K562 (cell line): Measurements from ENCODE around the gene IMPG2. TPM values are rescaled to one million over a fixed set of nuclear protein-coding genes. Genes with fewer than 3 reads are reported as not detected.

Source experiments
- ATAC-seq: fragments of 200-7000 bp; cut with Tn5 transposase; 3 replicates; pipeline ENCODE4 v1.9.1; 2020; ENCODE audit warnings: moderate library complexity
- BruUV-seq: library from RNA; stranded (reverse); fragments of 400-500 nt; replicated peaks from 2 replicates; lab custom pipeline; 2021; lab: Mats Ljungman, UMichigan
- CTCF ChIA-PET: fragments of 300-600 bp; formaldehyde crosslinking; extraction: SDS; loops from one replicate; lab custom pipeline; 2021; ENCODE audit warnings: low intra/inter-chr PET ratio; lab: Yijun Ruan, JAX
- POLR2A ChIA-PET: fragments of 300-600, 350-650 bp; sonication (Branson Sonifier 250); formaldehyde crosslinking; extraction: SDS; loops from one replicate; lab custom pipeline; 2021; ENCODE audit warnings: antibody characterized with exemption, inconsistent platforms; lab: Yijun Ruan, JAX
- DNase-seq, 4 experiments: peaks; one replicate each; pipeline versions ENCODE4 v3.0.0 to v3.0.0-alpha.2; 2011 to 2018; ENCODE audit warnings: low spot score in 3 of 4, mixed read lengths in 3 of 4; ENCODE audit errors: extremely low read depth in 1 of 4
- FAIRE-seq: peaks from 2 replicates; lab custom pipeline; 2011; peaks lifted over from hg19 to GRCh38; lab: Jason Lieb, UNC
- H2AFZ ChIP-seq: 2 replicates; pipeline ENCODE4 v1.6.0; 2011; ENCODE audit warnings: low read depth, low read length, control low read depth, inconsistent platforms
- H3K27ac ChIP-seq: fragments of 200-600 bp; 3 replicates; pipeline ENCODE4 v1.8.0; 2011; ENCODE audit warnings: low read depth, mild to moderate bottlenecking, control low read depth, inconsistent platforms, low read length, moderate library complexity, mixed read lengths; ENCODE audit errors: extremely low read depth
- H3K27me3 ChIP-seq, 2 experiments: fragments of 300-600 bp in 1 of 2; 2 replicates in 1 of 2; 3 replicates in 1 of 2; pipeline versions ENCODE4 v1.6.0 to v1.8.0; 2011; ENCODE audit warnings: inconsistent platforms in 2 of 2, low read length in 2 of 2, mild to moderate bottlenecking in 1 of 2, mixed read lengths in 1 of 2, moderate library complexity in 1 of 2; ENCODE audit not compliant: control insufficient read depth in 2 of 2, insufficient read depth in 2 of 2
- H3K36me3 ChIP-seq: fragments of 300-600 bp; 3 replicates; pipeline ENCODE4 v1.8.0; 2011; ENCODE audit warnings: mild to moderate bottlenecking, low read length, inconsistent platforms; ENCODE audit not compliant: control insufficient read depth, insufficient read depth
- H3K4me1 ChIP-seq, 2 experiments: fragments of 200-600 bp in 1 of 2; replicated peaks in 1 of 2; 2 replicates in 1 of 2; 3 replicates in 1 of 2; pipeline versions ENCODE4 v1.5.1 to v1.8.0; 2011; ENCODE audit warnings: inconsistent platforms in 2 of 2, low read length in 2 of 2, mild to moderate bottlenecking in 1 of 2, mixed read lengths in 1 of 2, moderate library complexity in 1 of 2; ENCODE audit not compliant: control insufficient read depth in 2 of 2, insufficient read depth in 2 of 2
- H3K4me2 ChIP-seq: 2 replicates; pipeline ENCODE4 v1.6.1; 2011; ENCODE audit warnings: low read length, control low read depth, inconsistent platforms, mixed read lengths; ENCODE audit not compliant: insufficient read depth
- H3K4me3 ChIP-seq: fragments of 200-600 bp; sonication (generic), shearing (Covaris generic); 2 replicates; pipeline ENCODE4 v1.5.1; 2016; ENCODE audit warnings: control low read depth, inconsistent platforms
- H3K79me2 ChIP-seq: fragments of 200-600 bp; 3 replicates; pipeline ENCODE4 v1.8.0; 2011; ENCODE audit warnings: low read length, inconsistent platforms; ENCODE audit not compliant: control insufficient read depth, insufficient read depth
- H3K9ac ChIP-seq, 2 experiments: 2 replicates each; pipeline versions ENCODE4 v1.6.0 to v1.6.1; 2011; ENCODE audit warnings: low read depth in 2 of 2, low read length in 2 of 2, control low read depth in 1 of 2, inconsistent platforms in 1 of 2, mild to moderate bottlenecking in 1 of 2, mixed read lengths in 1 of 2; ENCODE audit not compliant: insufficient read depth in 1 of 2
- H3K9me1 ChIP-seq: one replicate; pipeline ENCODE4 v1.6.0; 2011; ENCODE audit warnings: inconsistent platforms, mild to moderate bottlenecking, low read length, moderate library complexity; ENCODE audit not compliant: control insufficient read depth, insufficient read depth
- H3K9me3 ChIP-seq: replicated peaks from 2 replicates; pipeline ENCODE4 v1.5.1; 2011; ENCODE audit warnings: low read depth, low read length, inconsistent platforms; ENCODE audit not compliant: control insufficient read depth, insufficient read depth
- H4K20me1 ChIP-seq: replicated peaks from 2 replicates; pipeline ENCODE4 v1.6.1; 2011; ENCODE audit warnings: low read length, inconsistent platforms, mixed read lengths; ENCODE audit not compliant: control insufficient read depth, insufficient read depth
- ARID3B ChIP-seq: fragments of 250-450 bp; sonication (Bioruptor Pico); IDR thresholded peaks from 2 replicates; pipeline ENCODE4 v1.4.0; 2020; ENCODE audit warnings: borderline replicate concordance
- HCFC1 ChIP-seq: IDR thresholded peaks from 2 replicates; pipeline ENCODE4 v1.6.1; 2012; ENCODE audit warnings: low read depth, low read length, improper control_type of control experiment
- HES1 ChIP-seq: fragments of 450-650 bp; IDR thresholded peaks from 2 replicates; pipeline ENCODE4 v1.6.1; 2016; ENCODE audit warnings: low read depth, mild to moderate bottlenecking, moderate library complexity
- HIVEP1 ChIP-seq: fragments of 250-450 bp; sonication (Bioruptor Pico); IDR thresholded peaks from 2 replicates; pipeline ENCODE4 v1.4.0; 2020; ENCODE audit warnings: mild to moderate bottlenecking
- NEUROD1 ChIP-seq: fragments of 150-350 bp; IDR thresholded peaks from 2 replicates; pipeline ENCODE4 v1.6.1; 2014; ENCODE audit warnings: borderline replicate concordance, low read length, low read depth; ENCODE audit not compliant: partially characterized antibody
- POLR2AphosphoS2 ChIP-seq: IDR thresholded peaks from 2 replicates; pipeline ENCODE4 v1.6.1; 2012; ENCODE audit warnings: low read length, improper control_type of control experiment
- SMAD2 ChIP-seq: fragments of 150-350 bp; IDR thresholded peaks from 2 replicates; pipeline ENCODE4 v1.6.1; 2014; ENCODE audit warnings: low read depth, mild to moderate bottlenecking, low read length
- TCF7 ChIP-seq: sonication (generic); IDR thresholded peaks from 2 replicates; pipeline ENCODE4 v1.6.1; 2016; ENCODE audit warnings: antibody characterized with exemption, borderline replicate concordance
- ZBTB11 ChIP-seq, 3 experiments: fragments of 200-800 bp in 1 of 3; fragments of 250-450 bp in 1 of 3; fragments of 450-650 bp in 1 of 3; sonication (Bioruptor Pico) in 1 of 3; sonication (Bioruptor generic) in 1 of 3; formaldehyde crosslinking in 1 of 3; IDR thresholded peaks; 2 replicates each; pipeline versions ENCODE4 v1.6.1 to v1.8.0; 2016 to 2022; ENCODE audit warnings: mild to moderate bottlenecking in 2 of 3, missing genetic modification characterization in 2 of 3, missing compliant biosample characterization in 1 of 3, moderate library complexity in 1 of 3
- ZKSCAN3 ChIP-seq: fragments of 250-450 bp; sonication (Bioruptor Pico); IDR thresholded peaks from 2 replicates; pipeline ENCODE4 v1.4.0; 2020
- ZNF165 ChIP-seq: fragments of 250-450 bp; sonication (Bioruptor Pico); IDR thresholded peaks from 2 replicates; pipeline ENCODE4 v1.4.0; 2020; ENCODE audit warnings: borderline replicate concordance
- ZNF24 ChIP-seq: fragments of 450-650 bp; IDR thresholded peaks from 2 replicates; pipeline ENCODE4 v1.6.1; 2016
- ZNF280B ChIP-seq: fragments of 250-450 bp; sonication (Bioruptor Pico); IDR thresholded peaks from 2 replicates; pipeline ENCODE4 v1.5.1; 2021; ENCODE audit warnings: mild to moderate bottlenecking
- ZNF398 ChIP-seq: fragments of 250-450 bp; sonication (Bioruptor Pico); IDR thresholded peaks from 2 replicates; pipeline ENCODE4 v1.8.0; 2021; ENCODE audit warnings: moderate library complexity, mild to moderate bottlenecking, inconsistent platforms
- WGBS: fragments of 100-300 bp; shearing (Covaris generic); methylation state at CpG from one replicate; pipeline ENCODE4 v1.1.6; 2016; ENCODE audit warnings: low coverage, mixed read lengths; ENCODE audit not compliant: insufficient coverage; ENCODE audit errors: missing lambda C conversion rate; 5-methylcytosine and 5-hydroxymethylcytosine counted together
- in situ Hi-C: fragments of 300-500 bp; cut with MboI; formaldehyde crosslinking; loops from 4 replicates; pipeline ENCODE4 v1.15.0; 2018; ENCODE audit warnings: inconsistent platforms, mixed read lengths
- intact Hi-C: fragments of 100-400 bp; cut with micrococcal nuclease; formaldehyde crosslinking; loops from 2 replicates; pipeline ENCODE4 v1.14.2; 2022
- polyA plus RNA-seq, 8 experiments: library from polyadenylated mRNA; depleted of rRNA in 4 of 8; stranded (reverse) in 5 of 8; unstranded in 3 of 8; fragments of >200 nt; fragmentation: Nextera tagmentation in 2 of 8; fragmentation: Illumina TruSeq in 1 of 8; extraction: Ambion mirVana in 2 of 8; extraction: Trizol in 1 of 8; gene quantifications; 2 replicates each; pipeline versions ENCODE4 v1.2.1 to v1.2.3, GENCODE V29; 2011 to 2014; ENCODE audit warnings: inconsistent platforms in 1 of 8, missing spikeins in 1 of 8
- total RNA-seq, 7 experiments: library from RNA; depleted of rRNA in 6 of 7; stranded (reverse); fragments of >200 nt in 6 of 7; fragmentation: Illumina TruSeq in 2 of 7; extraction: Trizol in 2 of 7; gene quantifications; 2 replicates each; pipeline versions ENCODE4 v1.2.1 to v1.2.3, GENCODE V29; 2011 to 2021; ENCODE audit warnings: low replicate concordance in 1 of 7

The IMPG2 gene
- total and polyA plus RNA-seq, 9 of the 15 experiments (the other 6 are each of a cell fraction or from before 2014, with no cell fraction given) = 0.04 to 0.36 (median 0.09) TPM

GRCh38 chr3:101300073-101300472, 20.3 kb downstream of the IMPG2 start:
- no peaks in the 10 kb centered on the region for H3K27me3 ChIP-seq
- ChIA-PET CTCF (no interaction called here), POLR2A (no interaction called here)
- no peak overlapping the region for H3K4me2 ChIP-seq
- no peaks in the 10 kb centered on the region for H4K20me1 ChIP-seq
- no peaks in the 10 kb centered on the region for H3K9me1 ChIP-seq
- no peak overlapping the region for H3K27ac ChIP-seq
- in situ Hi-C loops = no loop called here
- no peaks in the 10 kb centered on the region for H3K4me1 ChIP-seq
- FAIRE-seq = no peak
- H3K4me3 ChIP-seq = no peak overlapping the region
- no peak for ATAC-seq
- TF ChIP-seq POLR2AphosphoS2 = no peak
- TF ChIP-seq ARID3B (CRISPR knock-in tag) = no peak
- no peak for TF ChIP-seq SMAD2
- no peak for TF ChIP-seq HES1
- TF ChIP-seq ZBTB11 (CRISPR knock-in tag; IDR thresholded peaks at IDR 0.05) = no peak
- no peak for TF ChIP-seq HCFC1
- no peak for TF ChIP-seq ZKSCAN3 (CRISPR knock-in tag)
- no peak for TF ChIP-seq ZNF165 (CRISPR knock-in tag)
- no peak for TF ChIP-seq ZNF280B (CRISPR knock-in tag)
- no peak for TF ChIP-seq NEUROD1
- no peak for TF ChIP-seq ZNF24
- no peak for TF ChIP-seq TCF7
- no peak for TF ChIP-seq HIVEP1 (CRISPR knock-in tag)
- TF ChIP-seq ZNF398 = no peak
- TF ChIP-seq, all 486 proteins: peak for 0
- no peaks in the 10 kb centered on the region for H3K9me3 ChIP-seq
- no peak overlapping the region for H3K9ac ChIP-seq
- H3K79me2 ChIP-seq = no peaks in the 10 kb centered on the region
- no TSS peak for BruUV-seq
- H2AFZ ChIP-seq = no peak overlapping the region
- no peak for DNase-seq
- intact Hi-C loops = no loop called here
- 64% methylated on average over 2 of the region's 8 CpGs for WGBS
- no peaks in the 10 kb centered on the region for H3K36me3 ChIP-seq
